Ovary (tissue), 9 donors: ENCODE results near the gene THPO. TPM values are rescaled to one million over a fixed set of nuclear protein-coding genes. Genes with fewer than 3 reads are reported as not detected.

Source experiments
- DNase-seq, 5 donors: peaks; one replicate each; pipeline ENCODE4 v3.0.0-alpha.2; 2019 to 2020
- H3K27ac ChIP-seq, 2 donors: fragments of 200-600 bp; one replicate each; pipeline versions ENCODE4 v1.5.1 to v1.8.0; 2019 to 2022
- H3K27me3 ChIP-seq: fragments of 200-600 bp; one replicate; pipeline ENCODE4 v1.8.0; 2022
- H3K36me3 ChIP-seq: fragments of 200-600 bp; sonication (generic); one replicate; pipeline ENCODE4 v1.5.1; 2019
- H3K4me1 ChIP-seq: one replicate; pipeline ENCODE4 v1.8.1; 2013; ENCODE audit warnings: mild to moderate bottlenecking, moderate library complexity; ENCODE audit not compliant: insufficient read depth
- H3K4me3 ChIP-seq: fragments of 200-600 bp; sonication (generic); one replicate; pipeline ENCODE4 v1.5.1; 2017
- H3K9me3 ChIP-seq, 2 donors: fragments of 200-600 bp in 1 of 2; sonication (generic) in 1 of 2; one replicate each; pipeline versions ENCODE4 v1.5.1 to v1.8.1; 2013 to 2019; ENCODE audit warnings: mild to moderate bottlenecking in 1 of 2, moderate library complexity in 1 of 2
- EP300 ChIP-seq: sonication (generic); formaldehyde crosslinking; IDR thresholded peaks from one replicate; pipeline ENCODE4 v1.6.1; 2017; ENCODE audit warnings: antibody characterized with exemption
- POLR2A ChIP-seq: fragments of 450-650 bp; IDR thresholded peaks from one replicate; pipeline ENCODE4 v1.6.1; 2017; ENCODE audit warnings: antibody characterized with exemption, mild to moderate bottlenecking, moderate library complexity
- whole genome bisulfite sequencing, 3 donors: extraction: QIAGEN DNeasy Blood & Tissue Kit in 1 of 3; methylation state at CpG; one replicate each; pipeline versions ENCODE4 v1.1.5 to v1.1.7; 2013 to 2017; 5-methylcytosine and 5-hydroxymethylcytosine counted together
- intact Hi-C, 4 donors: fragments of 100-400 bp; cut with DNase I; formaldehyde crosslinking; loops; one replicate each; pipeline versions ENCODE4 v1.11.0 to v1.15.1; 2022 to 2023
- polyA plus RNA-seq, 2 donors: library from polyadenylated mRNA; stranded (reverse); fragments of 200-250 nt in 1 of 2; fragments of 350-450 nt in 1 of 2; fragmentation: Illumina TruSeq in 1 of 2; extraction: RNeasy Lipid Tissue Mini Kit (QIAGEN cat#74804) in 1 of 2; gene quantifications; one replicate each; pipeline ENCODE4 v1.2.3, GENCODE V29; 2013 to 2014
- total RNA-seq, 7 donors: library from RNA; depleted of rRNA in 2 of 7; stranded (reverse); fragments of >200 nt in 2 of 7; fragmentation: NEBNext Ultra II Directional in 3 of 7; extraction: Animal tissue kit (Norgen Biotek cat#: 25700) in 3 of 7; gene quantifications; one replicate each; pipeline versions ENCODE4 v1.1.0 to v1.2.4, GENCODE V29; 2016 to 2023
- TF ChIP-seq, protein P1 (sequence below), 3 donors: fragments of 450-650 bp in 2 of 3; fragments of 200-600 bp in 1 of 3; IDR thresholded peaks; one replicate each; pipeline versions ENCODE4 v1.5.1 to v1.8.0; 2016 to 2022; ENCODE audit warnings: antibody characterized with exemption in 3 of 3, mild to moderate bottlenecking in 1 of 3
- donor health status: DM: no; HTN: no; CAD: no; lungs with moderate emphysema.
- donor health status: DM: no; HTN: no; CAD: no.
- donor health status: Bipolar disorder and iron deficiency.
- donor health status: DM: yes; HTN: yes; CAD: no.
- donor health status: DM: no; HTN: no; CAD: no.
- donor health status: DM: yes; HTN: yes; CAD: no.

Gene THPO
- total and polyA plus RNA-seq, 9 donors = 0.34 to 2.0 (median 1.2) TPM

DNA sequence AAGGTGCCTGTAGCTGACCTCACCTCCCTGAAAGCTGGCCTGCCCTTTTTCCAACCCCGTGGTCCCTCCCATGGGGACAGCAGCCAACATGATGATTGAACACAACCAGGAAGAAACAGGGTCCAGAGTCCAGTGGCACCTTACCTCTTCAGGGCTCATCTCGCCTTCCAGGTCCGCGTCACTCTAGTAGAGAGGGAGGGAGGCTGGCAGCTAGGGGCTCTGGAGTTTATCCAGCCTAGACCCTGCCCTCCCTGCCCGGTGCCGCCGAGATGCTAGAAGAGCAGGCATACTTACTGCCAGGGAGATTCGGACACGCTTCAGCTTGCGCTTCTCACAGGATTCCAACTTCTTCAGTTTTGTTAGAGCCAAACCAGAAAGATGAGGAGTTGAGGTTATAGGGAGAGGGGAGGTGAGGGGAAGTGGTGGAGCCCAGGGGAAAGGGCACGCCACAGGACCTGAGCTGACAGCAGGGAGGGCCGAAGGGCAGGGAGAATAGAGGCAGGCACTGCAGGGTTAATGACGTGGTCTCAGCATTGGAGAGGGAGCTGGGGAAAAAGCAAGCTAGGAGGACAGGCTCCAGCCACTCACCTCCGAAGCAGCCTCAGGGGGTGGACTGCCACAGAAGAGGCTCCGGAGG lies 25.7 kb downstream of the THPO start:
- intact Hi-C loops = loop anchor here in 1 of 4 donors (10.0 kb wide), 1 partner anchor 47 kb away; no protein-coding TSS in a partner anchor
- no peaks in the 10 kb centered on the region for H3K36me3 ChIP-seq
- H3K4me1 ChIP-seq = peaks cover 12% of the 10 kb centered on the region
- no peak for DNase-seq
- H3K9me3 ChIP-seq = no peaks in the 10 kb centered on the region
- H3K4me3 ChIP-seq = no peak overlapping the region
- WGBS, 3 donors = 61 to 70% (median 66%) methylated on average over 15 of the region's 15 CpGs
- TF ChIP-seq, protein P1, sequence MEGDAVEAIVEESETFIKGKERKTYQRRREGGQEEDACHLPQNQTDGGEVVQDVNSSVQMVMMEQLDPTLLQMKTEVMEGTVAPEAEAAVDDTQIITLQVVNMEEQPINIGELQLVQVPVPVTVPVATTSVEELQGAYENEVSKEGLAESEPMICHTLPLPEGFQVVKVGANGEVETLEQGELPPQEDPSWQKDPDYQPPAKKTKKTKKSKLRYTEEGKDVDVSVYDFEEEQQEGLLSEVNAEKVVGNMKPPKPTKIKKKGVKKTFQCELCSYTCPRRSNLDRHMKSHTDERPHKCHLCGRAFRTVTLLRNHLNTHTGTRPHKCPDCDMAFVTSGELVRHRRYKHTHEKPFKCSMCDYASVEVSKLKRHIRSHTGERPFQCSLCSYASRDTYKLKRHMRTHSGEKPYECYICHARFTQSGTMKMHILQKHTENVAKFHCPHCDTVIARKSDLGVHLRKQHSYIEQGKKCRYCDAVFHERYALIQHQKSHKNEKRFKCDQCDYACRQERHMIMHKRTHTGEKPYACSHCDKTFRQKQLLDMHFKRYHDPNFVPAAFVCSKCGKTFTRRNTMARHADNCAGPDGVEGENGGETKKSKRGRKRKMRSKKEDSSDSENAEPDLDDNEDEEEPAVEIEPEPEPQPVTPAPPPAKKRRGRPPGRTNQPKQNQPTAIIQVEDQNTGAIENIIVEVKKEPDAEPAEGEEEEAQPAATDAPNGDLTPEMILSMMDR (IDR thresholded peaks at IDR 0.05) = no peak
- no peak for TF ChIP-seq POLR2A
- no peak for TF ChIP-seq EP300
- H3K27ac ChIP-seq = peak overlapping the region in 1 of 2 donors; percentile 34
- no peaks in the 10 kb centered on the region for H3K27me3 ChIP-seq

DNA sequence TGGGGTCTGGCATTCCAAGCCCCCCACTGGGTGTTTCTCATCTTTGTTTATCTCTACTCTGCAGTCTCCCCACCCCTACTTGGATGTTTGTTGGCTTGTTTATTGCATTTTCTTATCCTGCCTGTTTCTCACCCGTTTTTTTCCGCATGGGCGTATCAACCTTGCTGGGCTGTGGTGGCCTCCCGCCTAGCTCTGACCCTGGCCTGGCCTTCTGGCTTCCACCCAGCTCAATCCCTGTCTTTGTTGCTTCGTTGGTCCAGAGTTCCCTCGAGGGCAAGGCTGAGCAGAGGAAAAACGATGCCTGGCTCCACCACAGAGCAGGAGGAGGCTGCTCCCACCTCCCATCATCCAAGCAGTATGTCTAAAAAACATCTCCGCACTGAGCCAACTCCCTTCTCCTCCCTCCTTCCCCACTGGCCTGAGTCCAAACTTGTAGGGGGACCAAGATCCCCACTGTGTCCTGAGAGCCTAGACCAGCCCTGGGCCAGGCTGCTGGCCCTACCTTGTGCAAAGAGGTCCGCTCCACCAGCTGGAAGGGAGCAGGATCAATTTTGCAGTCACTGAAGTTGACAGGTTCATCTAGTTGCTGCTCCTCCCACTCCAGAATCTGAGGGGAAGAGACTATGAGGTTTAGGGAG lies 26.4 kb downstream of the THPO start:
- no peaks in the 10 kb centered on the region for H3K27me3 ChIP-seq
- H3K27ac ChIP-seq = peak overlapping the region in 1 of 2 donors; percentile 34
- H3K4me1 ChIP-seq = peaks cover 12% of the 10 kb centered on the region
- WGBS, 3 donors = 21 to 26% (median 23%) methylated on average over 9 of the region's 9 CpGs
- TF ChIP-seq, protein P1 (IDR thresholded peaks at IDR 0.05) = no peak
- TF ChIP-seq POLR2A = no peak
- no peak for TF ChIP-seq EP300
- no peaks in the 10 kb centered on the region for H3K9me3 ChIP-seq
- intact Hi-C loops = loop anchor here in 1 of 4 donors (10.0 kb wide), 1 partner anchor 47 kb away; no protein-coding TSS in a partner anchor
- H3K4me3 ChIP-seq = no peak overlapping the region
- no peaks in the 10 kb centered on the region for H3K36me3 ChIP-seq
- DNase-seq = peak in 3 of 5 donors; percentile 58 to 71 (median 66)

DNA sequence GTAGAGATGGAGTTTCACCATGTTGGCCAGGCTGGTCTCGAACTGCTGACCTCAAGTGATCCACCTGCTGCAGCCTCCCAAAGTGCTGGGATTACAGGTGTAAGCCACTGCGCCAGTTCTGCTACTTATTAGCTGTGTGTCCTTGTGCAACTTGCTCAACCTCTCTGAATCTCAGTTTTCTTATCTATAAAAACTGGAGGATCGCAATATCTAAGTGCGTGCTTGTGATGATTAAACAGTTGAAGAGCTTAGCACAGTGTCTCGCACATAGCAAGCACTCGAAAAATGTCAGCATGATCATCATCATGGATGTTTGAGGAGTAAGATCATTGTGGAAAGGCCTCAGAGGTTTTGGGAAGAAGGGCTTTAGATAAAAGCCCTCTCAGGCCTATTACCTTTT lies 27.4 kb downstream of the THPO start:
- no peak overlapping the region for H3K27ac ChIP-seq
- H3K27me3 ChIP-seq = no peaks in the 10 kb centered on the region
- 92 to 97% (median 93%) methylated on average over 6 of the region's 6 CpGs for WGBS, 3 donors
- DNase-seq = no peak
- H3K36me3 ChIP-seq = no peaks in the 10 kb centered on the region
- no peak overlapping the region for H3K4me3 ChIP-seq
- intact Hi-C loops = loop anchor here in 1 of 4 donors (10.0 kb wide), 1 partner anchor 46 kb away; no protein-coding TSS in a partner anchor
- peaks cover 12% of the 10 kb centered on the region for H3K4me1 ChIP-seq
- no peak for TF ChIP-seq POLR2A
- TF ChIP-seq EP300 = no peak
- TF ChIP-seq, protein P1 (IDR thresholded peaks at IDR 0.05) = no peak
- no peaks in the 10 kb centered on the region for H3K9me3 ChIP-seq

DNA sequence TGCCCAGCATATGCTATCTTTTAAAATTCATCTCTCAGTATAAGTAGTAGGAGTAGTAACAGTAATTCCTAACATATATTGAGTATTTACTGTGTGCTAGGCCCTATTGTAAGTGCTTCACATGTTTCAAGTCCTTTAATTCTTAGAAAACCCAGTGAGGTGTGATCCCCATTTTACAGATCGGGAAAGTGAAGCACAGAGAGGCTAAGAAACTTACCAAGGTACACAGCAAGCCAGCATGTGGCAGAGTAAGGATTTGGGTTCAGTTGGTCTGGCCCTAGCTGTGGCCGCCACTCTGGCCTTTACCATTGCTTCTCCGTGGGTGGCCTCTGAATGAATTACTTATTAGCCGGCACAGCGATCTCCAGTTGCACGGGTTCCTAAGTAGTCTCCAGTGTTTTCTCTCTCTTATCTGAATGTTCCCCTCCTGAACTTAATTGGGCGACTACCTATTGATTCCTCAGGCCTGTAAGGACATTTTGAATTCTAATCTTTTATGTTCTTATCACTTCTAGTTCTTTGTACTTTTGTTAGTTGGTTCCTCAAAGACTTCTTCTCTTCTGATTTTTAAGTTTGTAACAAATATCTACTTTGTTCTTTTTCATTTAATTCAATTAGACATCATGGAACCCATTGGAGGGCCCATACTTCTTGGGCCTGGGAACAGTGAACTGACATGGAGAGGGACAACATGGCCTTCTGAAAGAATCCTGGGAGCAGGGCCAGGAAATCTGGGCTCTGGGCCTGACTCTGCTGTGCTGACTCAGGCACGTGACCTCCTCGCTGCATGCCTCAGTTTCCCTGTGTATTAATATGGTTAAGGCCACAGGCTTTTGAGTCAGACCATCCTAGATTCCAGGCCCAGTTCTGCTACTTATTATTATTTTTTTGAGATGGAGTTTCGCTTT lies 28.2 kb downstream of the THPO start:
- Histone ChIP-seq H3K36me3 (no peaks in the 10 kb centered on the region), H3K27ac (no peak overlapping the region), H3K9me3 (no peaks in the 10 kb centered on the region), H3K4me1 (peaks cover 12% of the 10 kb centered on the region), H3K4me3 (no peak overlapping the region), H3K27me3 (no peaks in the 10 kb centered on the region)
- TF ChIP-seq POLR2A = no peak
- TF ChIP-seq EP300 = no peak
- TF ChIP-seq, protein P1 (IDR thresholded peaks at IDR 0.05) = no peak
- intact Hi-C loops = loop anchor here in 2 of 4 donors (2.0 to 10.0 kb wide), 2 partner anchors 31 to 45 kb away; partner anchors contain the start of gene CHRD (in 1 of the 2)
- no peak for DNase-seq
- 72 to 83% (median 81%) methylated on average over 10 of the region's 10 CpGs for WGBS, 3 donors
